Left ventricle myocardium inferior (tissue), 1 donor: Measurements from ENCODE around the gene NRG3. TPM values are rescaled to one million over a fixed set of nuclear protein-coding genes. Genes with fewer than 3 reads are reported as not detected.

ENCODE experiments used
- DNase-seq: peaks from one replicate; pipeline ENCODE4 v3.0.0-alpha.2; 2020
- H3K27ac ChIP-seq: fragments of 200-600 bp; replicated peaks from 2 replicates; pipeline ENCODE4 v1.8.0; 2021
- H3K27me3 ChIP-seq: fragments of 200-600 bp; 2 replicates; pipeline ENCODE4 v1.8.0; 2021; ENCODE audit warnings: low read depth
- H3K36me3 ChIP-seq: fragments of 200-600 bp; 2 replicates; pipeline ENCODE4 v1.8.0; 2021
- H3K4me1 ChIP-seq: fragments of 200-600 bp; 2 replicates; pipeline ENCODE4 v1.8.0; 2021
- H3K4me3 ChIP-seq: fragments of 200-600 bp; 2 replicates; pipeline ENCODE4 v1.8.0; 2021; ENCODE audit warnings: mild to moderate bottlenecking, moderate library complexity
- H3K9me3 ChIP-seq: fragments of 200-600 bp; replicated peaks from 2 replicates; pipeline ENCODE4 v1.8.0; 2021
- intact Hi-C: fragments of 100-400 bp; cut with micrococcal nuclease; formaldehyde crosslinking; loops from one replicate; pipeline ENCODE4 v1.11.0; 2022
- total RNA-seq: library from RNA; stranded (reverse); fragmentation: NEBNext Ultra II Directional; extraction: Animal tissue kit (Norgen Biotek cat#: 25700); gene quantifications from one replicate; pipeline ENCODE4 v1.2.1, GENCODE V29; 2021
- TF ChIP-seq, protein P1 (sequence below): fragments of 200-600 bp; IDR thresholded peaks from 2 replicates; pipeline ENCODE4 v1.8.0; 2021; ENCODE audit warnings: antibody characterized with exemption, mild to moderate bottlenecking, borderline replicate concordance
- donor health status: DM: no; HTN: yes; CAD: no; lungs with severe emphysema.

Gene NRG3
- total RNA-seq, 1 donor from 2014 or later = 0.11 TPM

DNA sequence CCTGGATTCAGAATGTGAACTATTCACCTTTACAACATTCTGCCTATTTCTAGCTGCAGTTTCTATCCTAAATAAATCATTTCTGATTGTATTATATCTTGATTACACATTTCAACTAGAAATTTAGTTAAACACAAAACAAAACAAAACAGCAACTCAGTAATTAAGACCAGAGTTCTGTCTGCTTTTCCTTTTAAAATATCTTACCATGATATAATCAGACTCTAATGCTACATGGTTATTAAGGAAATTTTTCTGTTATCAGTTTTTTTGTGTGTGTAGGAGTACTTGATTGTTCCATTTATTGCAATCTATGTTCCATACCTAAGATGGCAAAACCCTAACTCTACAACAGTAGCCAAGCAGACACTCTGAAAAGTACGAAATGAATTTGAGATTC, 663.3 kb downstream of the NRG3 start:
- H3K27me3 ChIP-seq = no peaks in the 10 kb centered on the region
- no peaks in the 10 kb centered on the region for H3K9me3 ChIP-seq
- H3K36me3 ChIP-seq = no peaks in the 10 kb centered on the region
- no peaks in the 10 kb centered on the region for H3K4me1 ChIP-seq
- intact Hi-C loops = no loop called here
- H3K27ac ChIP-seq = no peak overlapping the region
- no peak overlapping the region for H3K4me3 ChIP-seq
- TF ChIP-seq, protein P1, sequence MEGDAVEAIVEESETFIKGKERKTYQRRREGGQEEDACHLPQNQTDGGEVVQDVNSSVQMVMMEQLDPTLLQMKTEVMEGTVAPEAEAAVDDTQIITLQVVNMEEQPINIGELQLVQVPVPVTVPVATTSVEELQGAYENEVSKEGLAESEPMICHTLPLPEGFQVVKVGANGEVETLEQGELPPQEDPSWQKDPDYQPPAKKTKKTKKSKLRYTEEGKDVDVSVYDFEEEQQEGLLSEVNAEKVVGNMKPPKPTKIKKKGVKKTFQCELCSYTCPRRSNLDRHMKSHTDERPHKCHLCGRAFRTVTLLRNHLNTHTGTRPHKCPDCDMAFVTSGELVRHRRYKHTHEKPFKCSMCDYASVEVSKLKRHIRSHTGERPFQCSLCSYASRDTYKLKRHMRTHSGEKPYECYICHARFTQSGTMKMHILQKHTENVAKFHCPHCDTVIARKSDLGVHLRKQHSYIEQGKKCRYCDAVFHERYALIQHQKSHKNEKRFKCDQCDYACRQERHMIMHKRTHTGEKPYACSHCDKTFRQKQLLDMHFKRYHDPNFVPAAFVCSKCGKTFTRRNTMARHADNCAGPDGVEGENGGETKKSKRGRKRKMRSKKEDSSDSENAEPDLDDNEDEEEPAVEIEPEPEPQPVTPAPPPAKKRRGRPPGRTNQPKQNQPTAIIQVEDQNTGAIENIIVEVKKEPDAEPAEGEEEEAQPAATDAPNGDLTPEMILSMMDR = no peak
- DNase-seq = no peak

- H3K4me3 ChIP-seq = no peak overlapping the region
- no peaks in the 10 kb centered on the region for H3K27me3 ChIP-seq
- DNase-seq = no peak
- intact Hi-C loops = no loop called here
- no peaks in the 10 kb centered on the region for H3K4me1 ChIP-seq
- TF ChIP-seq, protein P1 = no peak
- H3K27ac ChIP-seq = no peak overlapping the region
- no peaks in the 10 kb centered on the region for H3K9me3 ChIP-seq
- no peaks in the 10 kb centered on the region for H3K36me3 ChIP-seq
Observed at GRCh38 chr10:82543631-82544030, 668.6 kb downstream of the NRG3 start.

- DNase-seq = no peak
- no peaks in the 10 kb centered on the region for H3K9me3 ChIP-seq
- TF ChIP-seq, protein P1 = no peak
- no peak overlapping the region for H3K4me3 ChIP-seq
- no peaks in the 10 kb centered on the region for H3K27me3 ChIP-seq
- no peaks in the 10 kb centered on the region for H3K36me3 ChIP-seq
- no peak overlapping the region for H3K27ac ChIP-seq
- intact Hi-C loops = no loop called here
- no peaks in the 10 kb centered on the region for H3K4me1 ChIP-seq
Observed at GRCh38 chr10:82544377-82544776, 669.4 kb downstream of the NRG3 start.

DNA sequence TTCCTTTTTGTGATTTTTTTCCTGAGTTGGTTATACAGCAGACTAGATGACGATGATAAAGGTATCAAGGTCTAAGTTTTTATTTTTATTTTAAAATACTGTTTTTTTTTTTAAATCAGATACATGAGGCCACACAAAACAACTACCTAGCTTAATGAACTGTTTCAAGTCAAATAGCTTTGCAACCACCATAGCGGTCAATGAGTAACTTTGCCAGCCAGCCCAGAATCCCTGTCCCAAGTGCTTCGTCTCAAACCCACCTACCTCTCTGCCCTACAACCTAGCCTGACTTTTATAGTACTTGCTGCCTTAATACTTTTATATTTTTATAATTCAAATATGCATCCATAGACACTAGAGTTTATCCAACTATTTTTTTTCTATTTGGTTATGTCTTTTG, 676.5 kb downstream of the NRG3 start:
- DNase-seq = no peak
- H3K4me3 ChIP-seq = no peak overlapping the region
- H3K27me3 ChIP-seq = no peaks in the 10 kb centered on the region
- TF ChIP-seq, protein P1 = no peak
- H3K27ac ChIP-seq = no peak overlapping the region
- H3K4me1 ChIP-seq = no peaks in the 10 kb centered on the region
- H3K9me3 ChIP-seq = no peaks in the 10 kb centered on the region
- intact Hi-C loops = no loop called here
- H3K36me3 ChIP-seq = no peaks in the 10 kb centered on the region

DNA sequence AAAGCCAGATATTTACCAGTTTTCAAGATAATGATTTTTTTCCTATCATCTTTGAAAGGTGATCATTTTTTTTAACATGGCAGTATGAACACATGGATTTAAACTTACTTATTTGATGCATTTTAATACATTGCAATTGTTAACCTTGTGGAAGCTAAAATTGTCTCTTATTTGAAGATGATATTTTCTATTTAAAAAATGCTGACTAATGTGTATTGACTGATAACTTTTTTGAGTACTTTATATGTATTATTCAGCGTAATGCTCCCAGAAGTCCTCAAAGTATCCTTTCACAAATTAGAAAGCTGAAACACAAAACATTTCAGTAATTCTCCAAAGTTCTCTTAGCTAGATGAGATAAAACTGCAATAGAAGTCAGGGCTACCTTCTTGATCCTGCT, 677.3 kb downstream of the NRG3 start:
- Histone ChIP-seq H3K27me3 (no peaks in the 10 kb centered on the region), H3K4me3 (no peak overlapping the region), H3K27ac (no peak overlapping the region), H3K36me3 (no peaks in the 10 kb centered on the region), H3K4me1 (no peaks in the 10 kb centered on the region), H3K9me3 (no peaks in the 10 kb centered on the region)
- TF ChIP-seq, protein P1 = no peak
- intact Hi-C loops = no loop called here
- DNase-seq = no peak

DNA sequence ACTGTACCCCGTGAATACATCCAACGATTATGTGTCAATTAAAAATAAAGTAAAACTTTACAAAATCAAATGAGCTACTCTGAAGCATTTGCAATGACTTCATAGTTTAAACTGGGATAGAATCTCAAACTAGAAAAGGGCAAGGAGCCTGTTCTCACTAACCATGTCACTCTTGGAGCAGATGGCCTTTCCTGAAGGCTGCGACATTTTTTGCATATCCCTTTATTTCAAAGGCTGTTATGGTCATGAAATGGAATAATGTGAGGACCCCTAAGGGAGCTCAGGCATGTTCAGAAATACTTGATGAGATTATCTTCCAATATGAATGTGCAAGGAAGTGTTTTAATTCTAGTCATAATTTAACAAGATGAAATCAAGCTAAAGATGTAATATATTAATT, 679.4 kb downstream of the NRG3 start:
- intact Hi-C loops = no loop called here
- Histone ChIP-seq H3K27ac (no peak overlapping the region), H3K4me3 (no peak overlapping the region), H3K4me1 (no peaks in the 10 kb centered on the region), H3K36me3 (no peaks in the 10 kb centered on the region), H3K27me3 (no peaks in the 10 kb centered on the region), H3K9me3 (no peaks in the 10 kb centered on the region)
- no peak for DNase-seq
- TF ChIP-seq, protein P1 = no peak
